Muscle layer of colon (tissue), 2 donors: ENCODE measurements around the gene ETV6.

Experiments
- H3K27ac ChIP-seq: one replicate; pipeline ENCODE4 v1.7.0; 2013; ENCODE audit warnings: low read depth, mild to moderate bottlenecking, low read length, moderate library complexity
- H3K27me3 ChIP-seq, 2 donors: one replicate each; pipeline ENCODE4 v1.7.0; 2013; ENCODE audit warnings: low read length in 2 of 2, mild to moderate bottlenecking in 2 of 2; ENCODE audit not compliant: insufficient read depth in 2 of 2, control insufficient read depth in 1 of 2
- H3K36me3 ChIP-seq: one replicate; pipeline ENCODE4 v1.7.0; 2013; ENCODE audit warnings: mild to moderate bottlenecking, low read length; ENCODE audit not compliant: insufficient read depth
- H3K4me1 ChIP-seq: one replicate; pipeline ENCODE4 v1.7.0; 2013; ENCODE audit warnings: mild to moderate bottlenecking, low read length; ENCODE audit not compliant: insufficient read depth
- H3K4me3 ChIP-seq, 2 donors: one replicate each; pipeline ENCODE4 v1.7.0; 2013; ENCODE audit warnings: low read length in 2 of 2, low read depth in 1 of 2, mild to moderate bottlenecking in 1 of 2, moderate library complexity in 1 of 2
- H3K9ac ChIP-seq: one replicate; pipeline ENCODE4 v1.7.0; 2013; ENCODE audit warnings: low read length
- H3K9me3 ChIP-seq: one replicate; pipeline ENCODE4 v1.7.0; 2013; ENCODE audit warnings: mild to moderate bottlenecking, low read length
- donor health status: abdominal sarcoma.
- donor health status: Adenocarcinoma of cecum.

Gene ETV6

DNA sequence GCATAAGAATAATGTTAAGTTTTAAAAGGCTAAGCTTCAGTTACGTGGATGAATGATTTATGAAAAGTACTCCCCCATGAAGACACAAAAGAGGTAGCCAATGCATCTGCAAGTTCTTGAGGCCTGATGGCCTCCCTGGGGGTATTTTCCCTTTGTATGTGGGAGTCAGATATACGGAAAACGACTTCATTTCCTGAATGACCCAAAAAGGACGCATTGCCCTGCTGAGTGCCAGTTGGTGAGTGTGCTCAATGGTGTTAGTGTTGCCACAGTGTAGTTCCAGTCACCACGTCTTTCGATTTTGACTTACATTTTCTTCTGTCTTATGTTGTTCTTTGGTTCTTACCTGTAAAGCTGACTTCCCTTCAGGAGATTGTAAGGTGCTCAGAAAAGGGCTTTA is 8.0 kb downstream of the ETV6 start:
- peaks cover 62% of the 10 kb centered on the region for H3K4me1 ChIP-seq
- no peak overlapping the region for H3K9ac ChIP-seq
- H3K36me3 ChIP-seq = peaks cover 4% of the 10 kb centered on the region
- H3K9me3 ChIP-seq = no peaks in the 10 kb centered on the region
- H3K4me3 ChIP-seq = no peak overlapping the region
- peak overlapping the region; percentile 52 for H3K27ac ChIP-seq
- no peaks in the 10 kb centered on the region for H3K27me3 ChIP-seq

DNA sequence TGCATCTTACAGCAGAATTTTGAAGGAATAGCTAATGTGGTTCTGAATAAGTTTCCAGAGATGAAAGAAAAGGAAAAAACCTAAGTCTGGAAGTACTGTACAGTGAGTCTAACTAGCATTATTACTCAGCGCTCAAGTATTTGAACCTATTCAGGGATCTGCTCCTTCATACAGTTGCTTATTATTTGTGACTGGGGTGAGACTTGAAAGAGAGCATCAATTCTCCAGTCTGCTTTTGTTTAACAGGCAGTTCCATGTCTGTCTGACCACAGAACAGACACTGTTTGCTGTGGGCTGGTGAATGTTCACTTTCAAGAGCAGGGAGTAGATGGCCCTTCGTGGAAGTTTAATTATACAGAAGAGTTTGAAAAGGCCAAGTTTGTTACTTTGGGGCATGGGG is 9.3 kb downstream of the ETV6 start:
- no peak overlapping the region for H3K4me3 ChIP-seq
- H3K9ac ChIP-seq = no peak overlapping the region
- no peak overlapping the region for H3K27ac ChIP-seq
- peaks cover 4% of the 10 kb centered on the region for H3K36me3 ChIP-seq
- H3K27me3 ChIP-seq = no peaks in the 10 kb centered on the region
- peaks cover 66% of the 10 kb centered on the region for H3K4me1 ChIP-seq
- no peaks in the 10 kb centered on the region for H3K9me3 ChIP-seq

- Histone ChIP-seq H3K27me3 (no peaks in the 10 kb centered on the region), H3K27ac (no peak overlapping the region), H3K4me1 (peaks cover 55% of the 10 kb centered on the region), H3K9me3 (no peaks in the 10 kb centered on the region), H3K4me3 (no peak overlapping the region), H3K9ac (no peak overlapping the region), H3K36me3 (peaks cover 4% of the 10 kb centered on the region)
Measured at GRCh38 chr12:11660624-11661023, 11.2 kb downstream of the ETV6 start.

GRCh38 chr12:11661491-11662089 is 12.1 kb downstream of the ETV6 start:
- Histone ChIP-seq H3K36me3 (peaks cover 4% of the 10 kb centered on the region), H3K4me3 (no peak overlapping the region), H3K27ac (no peak overlapping the region), H3K9me3 (no peaks in the 10 kb centered on the region), H3K27me3 (no peaks in the 10 kb centered on the region), H3K9ac (no peak overlapping the region), H3K4me1 (peaks cover 62% of the 10 kb centered on the region)

DNA sequence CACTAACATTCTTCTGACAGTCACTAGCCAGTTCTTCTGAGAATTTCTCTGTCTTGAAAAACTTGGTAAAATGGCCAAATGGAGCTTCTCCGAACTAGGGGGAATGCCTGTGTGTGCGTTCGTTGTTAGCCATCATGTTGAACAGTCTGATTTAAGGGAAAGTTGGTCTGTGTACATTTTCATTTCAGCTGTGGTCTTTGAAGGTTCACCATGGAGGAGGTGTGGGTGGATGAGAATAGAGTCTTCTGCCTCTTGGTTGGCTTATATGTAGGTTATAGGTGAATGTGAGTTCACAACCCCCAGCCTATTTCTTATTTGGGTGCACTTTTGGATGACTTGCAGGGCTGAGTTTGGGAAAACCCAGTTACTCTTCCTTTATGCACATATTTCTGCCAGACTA is 12.9 kb downstream of the ETV6 start:
- H3K4me1 ChIP-seq = peaks cover 62% of the 10 kb centered on the region

DNA sequence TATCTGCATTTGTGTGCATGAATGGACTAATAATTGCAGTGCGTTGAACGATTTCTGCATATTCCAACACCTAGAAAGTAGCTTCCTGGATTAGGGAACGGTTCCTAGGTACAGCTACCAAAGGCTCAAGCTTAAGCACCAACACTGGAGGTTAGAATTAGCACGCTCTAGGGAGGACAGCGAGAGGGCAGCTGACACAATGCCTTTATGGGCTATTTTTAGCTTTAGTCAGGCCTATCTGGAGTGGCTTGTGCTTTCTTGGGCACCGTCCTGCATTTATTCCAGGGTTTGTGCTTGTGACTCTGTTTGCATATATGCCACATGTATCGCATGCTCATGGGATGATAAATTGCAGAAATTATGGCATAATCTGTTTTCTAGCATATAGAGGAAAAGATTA is 13.7 kb downstream of the ETV6 start:
- Histone ChIP-seq H3K4me1 (peaks cover 56% of the 10 kb centered on the region), H3K9me3 (no peaks in the 10 kb centered on the region), H3K9ac (no peak overlapping the region)

More for the DNA sequence above, 12.9 kb downstream of the ETV6 start:
- Histone ChIP-seq H3K4me3 (no peak overlapping the region), H3K9me3 (no peaks in the 10 kb centered on the region), H3K36me3 (peaks cover 4% of the 10 kb centered on the region), H3K27me3 (no peaks in the 10 kb centered on the region), H3K9ac (no peak overlapping the region), H3K27ac (no peak overlapping the region)

GRCh38 chr12:11664101-11664500 is 14.6 kb downstream of the ETV6 start:
- Histone ChIP-seq H3K27me3 (no peaks in the 10 kb centered on the region), H3K36me3 (peaks cover 4% of the 10 kb centered on the region), H3K9ac (no peak overlapping the region), H3K27ac (no peak overlapping the region), H3K4me1 (peaks cover 46% of the 10 kb centered on the region), H3K9me3 (no peaks in the 10 kb centered on the region), H3K4me3 (no peak overlapping the region)

More for the DNA sequence above, 13.7 kb downstream of the ETV6 start:
- Histone ChIP-seq H3K27me3 (no peaks in the 10 kb centered on the region), H3K36me3 (peaks cover 4% of the 10 kb centered on the region), H3K4me3 (no peak overlapping the region), H3K27ac (no peak overlapping the region)

- Histone ChIP-seq H3K9ac (no peak overlapping the region), H3K36me3 (peaks cover 4% of the 10 kb centered on the region), H3K27me3 (no peaks in the 10 kb centered on the region), H3K27ac (no peak overlapping the region), H3K4me3 (no peak overlapping the region), H3K9me3 (no peaks in the 10 kb centered on the region), H3K4me1 (peaks cover 41% of the 10 kb centered on the region)
Measured at GRCh38 chr12:11666131-11667050, 16.9 kb downstream of the ETV6 start.

DNA sequence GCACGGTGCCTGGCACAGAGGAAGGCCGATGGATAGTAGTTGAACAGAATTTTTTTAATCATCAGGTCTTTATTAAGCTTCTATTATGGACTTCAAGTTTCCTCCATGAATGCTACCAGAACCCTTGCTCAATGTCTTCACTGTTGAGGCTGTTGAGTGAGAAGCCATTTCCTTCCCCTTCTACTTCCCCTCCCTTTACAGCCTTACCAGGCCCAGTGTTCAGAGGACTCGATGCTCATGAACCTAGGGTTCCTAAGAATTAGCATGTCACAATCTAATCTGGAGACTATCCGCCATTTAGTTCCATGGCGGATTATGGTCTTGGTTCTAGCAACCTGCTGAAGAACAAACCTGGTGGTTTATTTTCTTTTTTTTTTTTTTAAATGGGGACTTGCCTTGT is 17.7 kb downstream of the ETV6 start:
- H3K27me3 ChIP-seq = no peaks in the 10 kb centered on the region
- H3K36me3 ChIP-seq = no peaks in the 10 kb centered on the region
- no peak overlapping the region for H3K9ac ChIP-seq
- no peak overlapping the region for H3K4me3 ChIP-seq
- no peaks in the 10 kb centered on the region for H3K9me3 ChIP-seq
- H3K27ac ChIP-seq = no peak overlapping the region
- peaks cover 37% of the 10 kb centered on the region for H3K4me1 ChIP-seq

DNA sequence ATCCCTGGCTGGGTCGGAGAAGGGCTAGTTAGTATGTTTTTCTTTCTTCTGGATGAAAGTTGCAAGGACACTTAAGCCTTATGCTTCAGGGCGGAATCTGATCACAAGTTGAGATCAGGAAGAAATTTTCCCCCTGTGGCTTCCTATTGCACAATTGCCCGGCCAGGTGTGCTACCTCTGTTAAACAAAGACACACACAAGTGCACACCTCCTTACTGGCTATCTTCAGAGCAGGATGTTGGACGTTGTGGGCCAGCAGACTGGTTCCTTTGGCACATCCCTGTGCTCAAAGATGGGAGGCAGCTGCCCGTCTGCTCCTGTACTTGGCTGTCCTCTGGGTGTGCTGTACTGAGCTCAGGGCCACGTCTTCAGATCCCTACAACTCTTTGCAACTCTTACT is 19.1 kb downstream of the ETV6 start:
- Histone ChIP-seq H3K9ac (no peak overlapping the region), H3K27ac (no peak overlapping the region), H3K36me3 (no peaks in the 10 kb centered on the region), H3K4me3 (no peak overlapping the region), H3K4me1 (peaks cover 37% of the 10 kb centered on the region), H3K27me3 (no peaks in the 10 kb centered on the region), H3K9me3 (no peaks in the 10 kb centered on the region)

DNA sequence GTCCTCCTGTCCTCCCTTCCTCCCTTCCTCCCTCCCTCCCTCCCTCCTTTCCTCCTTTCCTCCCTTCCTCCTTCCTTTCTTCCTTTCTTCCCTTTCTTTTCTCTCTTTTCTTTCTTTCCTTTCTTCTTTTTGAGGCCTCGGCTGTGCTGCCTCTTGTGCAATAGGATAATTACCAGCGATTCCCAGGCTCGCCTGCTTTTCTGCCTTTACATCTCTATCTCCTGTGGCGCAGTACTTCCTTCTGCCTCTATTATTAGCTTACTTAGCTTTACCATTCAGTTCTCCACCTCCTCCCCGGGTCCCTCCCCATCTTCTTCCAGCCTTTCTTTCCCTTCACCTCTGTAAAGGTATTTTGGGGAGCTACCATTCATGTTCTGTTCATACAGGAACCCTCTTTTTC is 19.9 kb downstream of the ETV6 start:
- Histone ChIP-seq H3K27ac (no peak overlapping the region), H3K9me3 (no peaks in the 10 kb centered on the region), H3K27me3 (no peaks in the 10 kb centered on the region), H3K9ac (no peak overlapping the region), H3K4me1 (peaks cover 40% of the 10 kb centered on the region), H3K36me3 (no peaks in the 10 kb centered on the region), H3K4me3 (no peak overlapping the region)
